Natural killer cell treated with Interleukin-12 subunit alpha and Interleukin-12 subunit beta and Interleukin-15 and Interleukin-18, amount 100 ng/mL, for 72 hours (primary cell): ENCODE results near the gene IMP4. TPM values are rescaled to one million over a fixed set of nuclear protein-coding genes. Genes with fewer than 3 reads are reported as not detected.

Experiments
- ATAC-seq, 2 donors: fragments of 150-1000 bp; cut with Tn5 transposase in 1 of 2; sonication (Bioruptor Pico), chemical (Tn5 transposase) in 1 of 2; 2 replicates each; pipeline ENCODE4 v1.10.0; 2021
- DNase-seq: peaks from one replicate; pipeline ENCODE4 v3.0.0; 2022; ENCODE audit warnings: low spot score
- H3K27ac Mint-ChIP-seq, 2 donors: 1 replicate in 1 of 2; 2 replicates in 1 of 2; pipeline ENCODE4 v1.8.0; 2022; ENCODE audit warnings: mixed read lengths in 2 of 2, mild to moderate bottlenecking in 1 of 2, moderate library complexity in 1 of 2
- H3K27me3 Mint-ChIP-seq, 2 donors: 1 replicate in 1 of 2; 2 replicates in 1 of 2; pipeline ENCODE4 v1.8.0; 2022; ENCODE audit warnings: mixed read lengths in 2 of 2
- H3K36me3 Mint-ChIP-seq: one replicate; pipeline ENCODE4 v1.8.0; 2022; ENCODE audit warnings: mixed read lengths
- H3K4me1 Mint-ChIP-seq, 2 donors: 1 replicate in 1 of 2; 2 replicates in 1 of 2; pipeline ENCODE4 v1.8.0; 2022; ENCODE audit warnings: low read depth in 2 of 2, mixed read lengths in 2 of 2, mild to moderate bottlenecking in 1 of 2
- H3K4me3 Mint-ChIP-seq: one replicate; pipeline ENCODE4 v1.8.0; 2022; ENCODE audit warnings: mixed read lengths
- H3K9me3 Mint-ChIP-seq: 2 replicates; pipeline ENCODE4 v1.8.0; 2022; ENCODE audit warnings: mixed read lengths
- total RNA-seq, 2 donors: library from RNA; stranded (reverse); gene quantifications; one replicate each; pipeline ENCODE4 v1.2.3, GENCODE V29; 2022

Gene IMP4
- total RNA-seq, 2 donors from 2014 or later: 94.1 to 198 TPM

DNA sequence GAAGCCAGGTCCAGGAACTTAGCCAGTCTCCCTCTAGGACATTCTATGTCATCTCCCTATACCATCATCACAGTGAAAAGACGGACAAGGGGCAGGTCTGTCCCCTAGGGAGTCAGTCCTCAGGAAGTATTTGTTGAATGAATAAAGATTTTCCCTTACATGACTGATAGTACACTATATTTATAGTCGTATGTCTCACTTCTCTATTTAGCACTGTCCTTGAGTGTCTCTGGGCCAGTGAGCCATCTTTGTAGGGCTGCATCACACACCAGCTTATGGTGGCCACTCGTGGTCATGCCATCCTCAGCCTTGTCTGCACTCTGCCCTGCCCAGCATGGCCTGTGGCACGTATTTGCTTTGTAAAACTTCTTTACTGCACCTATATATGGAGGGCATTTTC lies 38.9 kb downstream of the IMP4 start:
- no peaks in the 10 kb centered on the region for H3K27me3 Mint-ChIP-seq
- H3K9me3 Mint-ChIP-seq: no peaks in the 10 kb centered on the region
- peaks cover 25 to 40% of the 10 kb centered on the region in 2 donors for H3K4me1 Mint-ChIP-seq
- ATAC-seq: no peak
- no peak overlapping the region for H3K27ac Mint-ChIP-seq
- DNase-seq: no peak
- H3K36me3 Mint-ChIP-seq: no peaks in the 10 kb centered on the region
- H3K4me3 Mint-ChIP-seq: no peak overlapping the region

DNA sequence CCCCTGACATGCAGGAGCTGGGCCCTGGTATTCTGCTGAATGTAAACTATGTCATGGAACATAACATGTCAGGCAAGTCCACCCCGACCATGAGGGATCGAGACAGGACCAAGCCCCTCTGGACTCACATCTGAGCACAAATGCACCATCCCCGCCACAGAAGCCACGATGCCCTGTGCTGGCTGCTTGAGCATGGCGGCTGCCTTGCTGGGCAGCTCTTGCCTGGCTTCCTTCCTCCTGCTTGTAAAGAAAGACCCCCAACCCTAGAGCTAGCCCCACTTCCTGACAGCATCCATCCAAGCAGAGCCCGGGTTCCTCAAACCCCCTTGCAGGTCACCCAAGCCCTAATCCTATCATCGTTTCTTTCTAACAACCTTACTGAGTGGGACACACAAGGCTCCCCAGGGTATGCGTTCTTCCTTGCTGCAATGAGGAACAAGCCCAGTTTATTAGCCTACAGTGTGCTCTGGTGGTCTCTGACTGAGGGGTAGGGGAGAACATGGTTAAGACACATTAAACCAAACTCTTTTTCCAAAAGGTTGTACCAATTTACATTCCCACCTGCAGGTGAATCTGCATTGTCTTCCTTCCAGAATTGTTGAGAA lies 39.7 kb downstream of the IMP4 start:
- no peak for ATAC-seq
- DNase-seq: no peak
- Mint-ChIP-seq H3K9me3 (no peaks in the 10 kb centered on the region), H3K4me3 (no peak overlapping the region), H3K36me3 (no peaks in the 10 kb centered on the region), H3K27ac (no peak overlapping the region), H3K27me3 (no peaks in the 10 kb centered on the region), H3K4me1 (peaks cover 19 to 35% of the 10 kb centered on the region in 2 donors)

DNA sequence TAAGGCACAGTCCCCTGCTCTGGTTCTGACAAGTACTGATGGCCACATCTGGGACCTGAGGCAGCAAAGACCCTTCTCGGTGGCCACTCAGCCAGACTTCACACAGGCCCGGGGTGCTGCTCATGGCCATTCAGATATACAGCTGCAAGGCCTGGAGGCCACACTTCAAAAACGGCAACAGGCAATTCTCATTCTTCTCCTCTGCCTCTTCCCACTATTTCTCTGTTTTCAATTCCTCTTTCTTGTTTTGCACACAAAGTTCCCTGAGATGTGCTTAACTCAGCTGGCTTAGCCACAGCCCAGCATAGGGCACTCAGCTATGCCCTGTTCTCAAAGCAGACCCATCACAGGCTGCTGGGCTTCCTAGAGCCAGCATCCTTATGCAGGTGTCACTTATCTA lies 43.0 kb downstream of the IMP4 start:
- H3K36me3 Mint-ChIP-seq: no peaks in the 10 kb centered on the region
- no peaks in the 10 kb centered on the region for H3K9me3 Mint-ChIP-seq
- no peak overlapping the region for H3K27ac Mint-ChIP-seq
- ATAC-seq: no peak
- peaks cover 0 to 22% of the 10 kb centered on the region in 2 donors for H3K4me1 Mint-ChIP-seq
- no peak for DNase-seq
- no peak overlapping the region for H3K4me3 Mint-ChIP-seq
- H3K27me3 Mint-ChIP-seq: no peaks in the 10 kb centered on the region

DNA sequence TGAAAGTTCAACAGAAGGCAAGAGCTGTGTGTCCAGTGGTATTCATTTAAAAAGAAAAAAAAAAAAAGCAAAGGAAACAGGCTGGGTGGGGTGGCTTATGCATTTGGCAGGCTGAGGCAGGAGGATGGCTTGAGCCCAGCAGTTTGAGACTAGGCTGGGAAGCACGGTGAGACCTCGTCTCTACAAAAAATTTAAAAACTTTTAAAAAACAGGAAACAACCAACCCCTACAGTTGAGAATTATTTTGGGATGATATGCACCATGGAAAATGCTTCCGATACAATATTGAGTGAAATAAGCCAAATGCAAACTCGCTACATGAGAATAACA lies 44.3 kb downstream of the IMP4 start:
- H3K4me1 Mint-ChIP-seq: peaks cover 10 to 21% of the 10 kb centered on the region in 2 donors
- H3K27me3 Mint-ChIP-seq: no peaks in the 10 kb centered on the region
- no peaks in the 10 kb centered on the region for H3K9me3 Mint-ChIP-seq
- H3K4me3 Mint-ChIP-seq: no peak overlapping the region
- DNase-seq: no peak
- H3K27ac Mint-ChIP-seq: no peak overlapping the region
- ATAC-seq: no peak
- H3K36me3 Mint-ChIP-seq: no peaks in the 10 kb centered on the region

DNA sequence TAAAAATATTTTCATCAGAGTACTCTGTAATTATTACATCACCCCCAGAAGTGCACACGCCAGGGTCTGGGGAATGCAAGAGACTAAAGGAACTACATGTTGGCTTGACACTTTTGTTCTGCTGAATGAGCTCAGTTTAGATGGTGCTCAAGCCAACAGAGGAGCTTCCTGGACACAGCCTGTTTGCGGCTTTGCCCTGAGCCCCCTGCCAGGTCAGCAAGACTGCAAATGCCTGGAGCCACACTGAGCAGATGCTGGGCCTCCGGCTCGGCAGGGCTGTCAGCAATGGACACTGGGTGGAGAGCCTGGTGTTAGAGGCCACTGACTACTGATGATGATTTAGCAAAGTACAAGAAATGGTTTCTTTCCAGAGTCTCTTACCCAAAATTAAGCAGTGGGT lies 45.1 kb downstream of the IMP4 start:
- H3K4me1 Mint-ChIP-seq: peaks cover 12 to 17% of the 10 kb centered on the region in 2 donors
- ATAC-seq (no peak), DNase-seq (no peak)
- no peaks in the 10 kb centered on the region for H3K9me3 Mint-ChIP-seq
- no peaks in the 10 kb centered on the region for H3K36me3 Mint-ChIP-seq
- no peak overlapping the region for H3K4me3 Mint-ChIP-seq
- no peak overlapping the region for H3K27ac Mint-ChIP-seq
- no peaks in the 10 kb centered on the region for H3K27me3 Mint-ChIP-seq

DNA sequence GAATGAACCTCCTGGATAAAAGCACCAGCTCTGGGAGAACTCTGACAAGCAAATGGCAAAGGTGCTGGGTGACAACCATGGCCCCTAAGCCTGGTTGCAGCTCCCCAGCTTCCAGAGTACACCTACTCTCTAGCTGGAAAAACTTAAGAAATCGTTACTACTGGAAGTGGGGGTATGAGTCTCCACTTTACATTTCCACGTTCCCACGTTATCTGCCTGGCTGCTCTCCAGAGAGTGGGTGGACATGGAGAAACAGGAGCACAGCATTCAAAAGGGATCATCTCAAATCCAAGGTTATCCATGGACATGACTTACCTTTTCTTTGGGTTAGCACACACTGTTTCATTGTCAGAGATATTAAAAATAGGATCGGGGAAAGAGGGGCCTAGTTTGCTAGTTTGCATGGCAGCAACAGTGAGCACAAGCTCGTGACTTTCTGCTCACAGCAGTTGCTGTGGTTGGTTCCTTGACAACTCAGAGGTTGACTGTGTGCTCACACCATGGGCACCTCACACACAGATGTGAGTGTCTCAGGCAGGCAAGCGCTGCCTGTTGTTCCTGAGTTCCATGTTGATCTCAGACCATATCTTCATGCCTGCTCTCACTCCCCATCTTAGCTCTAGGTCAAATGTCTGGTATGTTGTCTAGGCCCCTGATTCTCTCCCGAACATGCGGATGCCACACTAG lies 45.7 kb downstream of the IMP4 start:
- H3K27me3 Mint-ChIP-seq: no peaks in the 10 kb centered on the region
- H3K36me3 Mint-ChIP-seq: no peaks in the 10 kb centered on the region
- H3K27ac Mint-ChIP-seq: peak overlapping the region; percentile 8 to 11
- no peaks in the 10 kb centered on the region for H3K9me3 Mint-ChIP-seq
- H3K4me1 Mint-ChIP-seq: peaks cover 12 to 17% of the 10 kb centered on the region in 2 donors
- no peak overlapping the region for H3K4me3 Mint-ChIP-seq
- DNase-seq (no peak), ATAC-seq (no peak)

DNA sequence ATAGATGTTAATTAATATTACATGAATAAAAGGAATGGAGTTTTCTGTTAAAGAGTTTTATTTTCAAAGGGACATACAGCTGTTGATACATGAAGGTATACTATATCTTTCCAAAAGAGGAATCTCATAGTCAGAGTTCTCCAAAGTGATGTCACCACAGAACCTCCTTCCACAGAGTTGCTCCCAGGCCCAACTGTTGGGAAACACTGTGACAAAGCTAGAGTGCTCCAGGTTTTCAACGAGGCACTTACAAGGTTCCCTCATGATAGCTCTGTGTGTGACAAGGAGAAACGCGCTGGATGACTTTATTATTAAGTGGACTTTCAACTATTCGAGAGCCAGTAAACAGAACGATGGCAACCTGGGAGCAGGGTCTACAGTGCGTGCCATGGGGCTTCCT lies 46.7 kb downstream of the IMP4 start:
- Mint-ChIP-seq H3K4me3 (no peak overlapping the region), H3K4me1 (peaks cover 12 to 17% of the 10 kb centered on the region in 2 donors), H3K27ac (peak overlapping the region; percentile 8 to 11), H3K36me3 (no peaks in the 10 kb centered on the region), H3K27me3 (no peaks in the 10 kb centered on the region), H3K9me3 (no peaks in the 10 kb centered on the region)
- ATAC-seq: no peak
- no peak for DNase-seq

DNA sequence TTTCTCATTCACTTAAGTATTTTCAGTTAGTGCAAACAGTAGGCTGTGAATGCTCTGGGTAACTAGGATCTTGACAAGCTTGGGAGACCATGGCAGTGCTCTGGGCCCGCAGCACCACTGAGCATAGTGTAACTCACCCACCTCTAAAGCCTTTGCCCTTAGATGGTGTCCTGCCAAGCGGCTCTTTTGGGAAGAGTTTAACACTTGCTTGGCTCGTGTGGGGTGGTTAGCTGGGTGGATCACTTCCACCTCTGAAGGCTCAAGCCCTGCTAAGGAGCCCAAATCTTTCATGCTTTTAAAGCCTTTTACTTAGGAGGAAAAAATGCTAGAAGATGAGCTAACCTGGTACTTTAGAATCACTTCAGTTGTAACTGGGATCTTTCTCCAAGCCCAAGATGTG lies 47.1 kb downstream of the IMP4 start:
- H3K4me1 Mint-ChIP-seq: peaks cover 12 to 17% of the 10 kb centered on the region in 2 donors
- no peaks in the 10 kb centered on the region for H3K27me3 Mint-ChIP-seq
- no peak for ATAC-seq
- no peaks in the 10 kb centered on the region for H3K36me3 Mint-ChIP-seq
- H3K4me3 Mint-ChIP-seq: no peak overlapping the region
- no peak overlapping the region for H3K27ac Mint-ChIP-seq
- no peaks in the 10 kb centered on the region for H3K9me3 Mint-ChIP-seq
- DNase-seq: no peak

DNA sequence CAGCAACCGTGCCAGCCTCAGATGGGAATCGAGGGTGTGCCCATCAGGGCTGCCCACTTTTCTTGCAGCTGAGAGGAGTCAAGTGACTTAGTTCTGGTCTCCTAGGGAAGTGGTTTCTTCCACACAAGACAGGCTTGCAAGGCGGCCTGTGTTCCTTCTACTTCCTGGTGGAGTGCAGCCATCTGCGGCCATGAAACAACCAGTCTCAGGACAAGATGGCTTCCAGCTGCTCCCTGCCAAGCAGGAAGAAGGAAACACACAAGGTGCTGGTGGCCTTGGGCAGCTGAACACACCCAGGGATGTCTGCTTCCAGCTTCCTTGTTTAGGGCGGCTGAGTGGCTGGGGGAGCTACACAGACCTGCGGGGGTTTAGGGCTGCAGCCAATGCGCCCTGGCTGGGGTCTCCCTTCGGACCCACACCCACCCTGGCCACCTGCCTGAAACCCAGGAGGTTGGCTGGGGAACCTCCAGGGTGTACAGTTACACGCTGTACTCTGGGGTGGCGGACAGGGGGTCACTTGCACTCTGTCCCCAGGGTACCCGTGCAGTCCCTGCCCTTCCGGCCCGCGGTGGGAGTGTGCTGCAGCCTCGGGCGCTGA lies 47.9 kb downstream of the IMP4 start:
- ATAC-seq: peak; percentile 22 to 25
- H3K27ac Mint-ChIP-seq: peak overlapping the region; percentile 62 to 94
- H3K4me1 Mint-ChIP-seq: peaks cover 12 to 13% of the 10 kb centered on the region in 2 donors
- no peaks in the 10 kb centered on the region for H3K36me3 Mint-ChIP-seq
- DNase-seq: no peak
- H3K27me3 Mint-ChIP-seq: no peaks in the 10 kb centered on the region
- peak overlapping the region; percentile 81 for H3K4me3 Mint-ChIP-seq
- no peaks in the 10 kb centered on the region for H3K9me3 Mint-ChIP-seq

DNA sequence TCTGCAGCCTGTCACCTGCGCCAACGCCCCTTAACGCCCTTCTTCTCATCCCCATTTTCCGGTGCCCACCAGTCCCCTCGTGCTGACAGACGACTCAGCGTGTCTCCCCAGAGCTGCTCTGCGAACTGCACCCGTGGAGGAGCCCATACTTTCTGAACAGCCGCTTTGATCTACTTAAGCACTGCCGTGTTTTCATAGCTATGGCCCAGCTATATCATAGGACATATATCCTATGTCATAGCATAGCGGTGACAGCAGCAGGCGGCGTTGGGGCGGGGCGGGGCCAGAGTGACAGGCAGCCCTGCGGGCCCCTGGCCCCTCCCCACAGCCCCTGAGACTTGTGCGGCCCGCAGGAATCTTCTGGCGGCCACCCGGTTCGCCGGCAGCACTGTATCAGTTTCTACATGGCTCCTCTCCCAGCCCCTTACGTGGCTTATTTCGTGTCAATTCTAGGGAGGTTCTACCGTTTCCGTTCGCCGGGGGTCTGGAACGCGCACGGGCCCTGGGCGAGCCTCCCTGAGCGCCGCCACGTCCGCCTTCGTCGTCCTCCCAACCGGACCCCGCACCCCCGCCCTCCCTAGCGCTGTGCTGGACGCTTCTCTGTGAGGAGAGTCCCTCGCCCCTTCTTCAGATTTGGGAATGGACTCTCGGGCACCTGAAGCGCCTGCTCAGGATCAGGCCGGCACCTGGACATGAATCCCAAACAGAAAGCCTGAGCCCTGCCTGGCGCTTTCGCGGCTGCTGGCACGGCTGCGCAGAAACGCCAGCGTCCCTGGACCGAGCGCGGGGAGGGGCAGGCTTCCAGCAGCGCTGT lies 48.6 kb downstream of the IMP4 start:
- DNase-seq (peak; percentile 85), ATAC-seq (peak; percentile 96)
- Mint-ChIP-seq H3K27me3 (no peaks in the 10 kb centered on the region), H3K4me3 (peak overlapping the region; percentile 81), H3K27ac (peak overlapping the region; percentile 62 to 94), H3K4me1 (peaks cover 12% of the 10 kb centered on the region in 2 donors), H3K9me3 (no peaks in the 10 kb centered on the region), H3K36me3 (no peaks in the 10 kb centered on the region)

DNA sequence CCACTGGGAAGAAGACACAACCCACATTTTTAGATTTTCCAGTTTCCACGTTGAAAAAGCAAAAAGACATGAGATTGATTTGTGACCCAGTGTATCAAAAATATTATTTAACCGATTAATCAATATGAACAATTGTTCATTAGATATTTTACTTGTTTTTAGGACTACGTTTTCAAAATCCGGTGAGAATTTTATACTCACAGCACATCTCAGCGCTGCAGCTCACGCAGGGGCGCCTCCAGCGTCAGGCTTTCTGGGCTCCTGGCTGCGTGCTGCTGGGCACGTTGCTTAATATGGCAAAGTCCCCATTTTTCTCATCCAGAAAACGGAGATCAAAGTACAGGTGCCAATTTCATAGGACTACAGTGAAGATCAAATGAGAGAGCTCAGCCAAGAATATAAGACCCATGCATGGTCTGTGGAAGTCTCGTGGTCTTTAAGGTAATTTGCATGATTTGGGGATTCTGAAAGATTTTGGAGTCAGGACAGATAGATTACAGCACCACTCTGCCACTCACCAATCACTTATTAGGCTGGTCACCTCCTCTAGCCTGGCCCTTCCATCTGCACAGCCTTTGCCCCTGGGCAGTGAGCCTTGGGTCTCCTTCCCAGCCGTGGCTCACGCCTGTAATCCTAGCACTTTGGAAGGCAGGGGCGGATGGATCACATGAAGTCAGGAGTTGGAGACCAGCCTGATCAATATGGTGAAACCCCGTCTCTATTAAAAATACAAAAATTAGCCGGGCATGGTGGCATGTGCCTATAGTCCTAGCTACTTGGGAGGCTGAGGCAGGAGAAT lies 49.4 kb downstream of the IMP4 start:
- no peaks in the 10 kb centered on the region for H3K27me3 Mint-ChIP-seq
- peak overlapping the region; percentile 62 to 94 for H3K27ac Mint-ChIP-seq
- DNase-seq: no peak
- peak overlapping the region; percentile 81 for H3K4me3 Mint-ChIP-seq
- no peaks in the 10 kb centered on the region for H3K9me3 Mint-ChIP-seq
- H3K4me1 Mint-ChIP-seq: peaks cover 10 to 12% of the 10 kb centered on the region in 2 donors
- H3K36me3 Mint-ChIP-seq: no peaks in the 10 kb centered on the region
- no peak for ATAC-seq

DNA sequence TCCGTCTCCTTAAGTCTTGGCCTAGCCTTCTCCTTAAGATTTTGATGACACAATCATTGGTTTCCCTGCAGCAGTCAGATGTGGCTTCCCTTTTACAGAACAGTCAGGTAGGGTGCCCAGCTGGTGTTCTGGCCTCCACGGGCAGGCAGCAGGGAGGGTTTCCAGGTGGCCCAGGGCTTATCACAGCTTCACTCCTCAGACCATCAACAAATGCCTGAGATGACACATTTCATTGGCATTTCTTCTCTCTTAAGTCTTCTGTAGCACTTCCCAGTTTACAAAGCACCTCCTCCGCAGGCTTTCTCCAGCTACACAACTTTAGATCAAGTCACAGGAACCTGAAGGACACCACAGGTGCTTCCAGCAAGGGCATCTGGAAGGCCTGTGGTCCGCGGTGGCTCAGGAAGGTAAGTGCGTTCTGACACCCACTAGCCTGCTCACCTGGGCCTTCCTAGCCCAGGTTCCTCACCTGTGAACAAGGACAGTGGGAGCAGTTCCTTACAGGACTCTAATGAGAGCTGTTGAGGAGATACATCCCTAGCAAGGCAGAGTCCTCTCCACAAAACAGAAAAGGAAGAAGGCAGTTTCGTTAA lies 50.7 kb downstream of the IMP4 start:
- Mint-ChIP-seq H3K27ac (no peak overlapping the region), H3K4me3 (no peak overlapping the region), H3K9me3 (no peaks in the 10 kb centered on the region), H3K27me3 (no peaks in the 10 kb centered on the region), H3K36me3 (no peaks in the 10 kb centered on the region), H3K4me1 (peaks cover 10 to 12% of the 10 kb centered on the region in 2 donors)
- no peak for ATAC-seq
- no peak for DNase-seq
